ENCODE data around the gene NT5C3A. TPM values are rescaled to one million over a fixed set of nuclear protein-coding genes. Genes with fewer than 3 reads are reported as not detected.

The NT5C3A gene
- total and polyA plus RNA-seq, 2 of the 13 experiments (the other 11 are each of a cell fraction or from before 2014, with no cell fraction given), result 16.9 to 34.0 TPM

DNA sequence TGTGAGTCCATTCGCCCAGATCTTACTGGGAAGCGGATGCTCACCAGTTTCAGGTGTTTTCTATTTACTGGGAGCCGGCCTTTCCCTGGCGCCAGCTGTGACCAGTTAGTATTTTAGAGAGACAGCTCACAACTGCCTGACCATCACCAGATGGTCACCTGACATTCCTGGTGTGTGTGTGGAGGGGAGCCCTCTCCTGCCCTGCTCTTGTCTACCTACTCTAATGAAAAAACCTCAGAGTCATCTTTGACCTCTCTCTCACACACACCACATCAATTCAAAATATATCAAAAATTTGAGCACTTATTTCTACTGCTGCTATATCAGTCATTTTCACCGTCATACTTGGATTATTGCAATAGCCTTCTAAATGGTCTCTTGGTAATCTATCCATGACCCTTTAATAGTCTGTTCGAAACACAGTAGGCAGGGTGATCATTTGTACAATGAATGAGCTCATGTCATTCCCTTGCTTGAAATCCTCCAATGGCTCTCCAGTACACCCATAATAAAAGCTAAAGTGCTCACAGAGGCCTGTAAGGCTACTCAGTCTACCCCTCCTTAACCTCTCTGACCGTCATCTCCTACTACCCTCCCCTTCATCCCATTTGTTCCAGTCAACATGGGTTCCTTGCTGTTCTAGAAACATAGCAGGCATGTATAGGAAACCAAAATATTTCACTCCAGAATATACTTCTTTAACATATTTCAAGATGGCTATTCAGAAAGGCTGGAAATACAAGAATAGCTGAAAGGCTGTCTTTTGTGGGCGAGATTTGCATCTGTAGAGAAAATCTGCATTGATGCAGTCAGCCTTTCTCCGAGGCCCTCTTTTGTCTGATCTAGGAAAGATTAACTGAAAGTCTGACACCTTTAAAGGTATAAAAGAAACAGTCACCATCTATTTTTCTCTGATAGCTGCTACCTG lies 17.5 kb upstream of the NT5C3A start:
- no peaks in the 10 kb centered on the region for H3K36me3 ChIP-seq (replicated peaks in 1 of 2; ENCODE audit: control insufficient read depth in 1 of 2, insufficient read depth in 2 of 2, low read length in 2 of 2)
- no TSS peak for BruUV-seq (replicated peaks)
- ChIA-PET CTCF (ENCODE audit: low intra/inter-chr PET ratio, low total read pairs) (no interaction called here), POLR2A (no interaction called here)
- WGBS (ENCODE audit: low lambda C conversion rate), result 37% methylated on average over 8 of the region's 9 CpGs
- no peak overlapping the region for H3K4me3 ChIP-seq (replicated peaks in 1 of 3; ENCODE audit: insufficient read depth in 1 of 3, low read depth in 2 of 3, low read length in 3 of 3)
- DNase-seq (ENCODE audit: low spot score), result no peak
- no peaks in the 10 kb centered on the region; the same call in 1 of the 2 replicates for H3K4me1 ChIP-seq (ENCODE audit: insufficient read depth, low read length)
- H3K79me2 ChIP-seq (ENCODE audit: insufficient read depth, low read length), result no peaks in the 10 kb centered on the region
- FAIRE-seq, result no peak
- in situ Hi-C loops (cut with HindIII; ENCODE audit: extremely low pct_ligation_motif_present, low pct_unique_long_range_greater_than_20kb), result no loop called here
- no peak overlapping the region for H3K4me2 ChIP-seq (ENCODE audit: low read depth, low read length)
- H3K27ac ChIP-seq (ENCODE audit: extremely low read length, insufficient read depth, low read length), result no peak overlapping the region
- ATAC-seq, result no peak
- no peak overlapping the region for H2AFZ ChIP-seq (ENCODE audit: low read length)
- H3K9me3 ChIP-seq (ENCODE audit: low read length), result no peaks in the 10 kb centered on the region
- intact Hi-C loops (cut with micrococcal nuclease; ENCODE audit: unreplicated experiment), result no loop called here
- H3K9ac ChIP-seq (ENCODE audit: insufficient read depth, low read depth, low read length), result no peak overlapping the region
- H3K27me3 ChIP-seq (ENCODE audit: control insufficient read depth in 1 of 2, insufficient read depth in 2 of 2, low read length in 2 of 2), result peaks cover 0 to 9% of the 10 kb centered on the region in 2 experiments; a peak in 2 of 5 replicates
- no peaks in the 10 kb centered on the region for H4K20me1 ChIP-seq (ENCODE audit: insufficient read depth, low read length)
- TF ChIP-seq SIN3B (IDR thresholded peaks at IDR 0.05; ENCODE audit: low read length) (no peak), SALL1 (CRISPR knock-in tag; IDR thresholded peaks at IDR 0.05) (no peak), NFKB2 (CRISPR knock-in tag; IDR thresholded peaks at IDR 0.05; ENCODE audit: borderline replicate concordance) (no peak), ZNF709 (CRISPR knock-in tag; IDR thresholded peaks at IDR 0.05) (no peak), ZNF703 (CRISPR knock-in tag; IDR thresholded peaks at IDR 0.05; ENCODE audit: borderline replicate concordance) (no peak), HNRNPH1 (optimal IDR thresholded peaks at IDR 0.05; ENCODE audit: low read depth, low read length) (no peak), MAZ (IDR thresholded peaks at IDR 0.05; ENCODE audit: borderline replicate concordance, low read depth, low read length) (no peak), MAZ (CRISPR knock-in tag; IDR thresholded peaks at IDR 0.05; ENCODE audit: low read depth) (no peak), ZNF850 (CRISPR knock-in tag; conservative IDR thresholded peaks at IDR 0.05) (no peak), SOX13 (IDR thresholded peaks at IDR 0.05) (no peak), SOX13 (CRISPR knock-in tag; conservative IDR thresholded peaks at IDR 0.05 in 1 of 2, IDR thresholded peaks at IDR 0.05 in 1 of 2) (no peak), ZNF468 (CRISPR knock-in tag; IDR thresholded peaks at IDR 0.05) (no peak), RORA (CRISPR knock-in tag; IDR thresholded peaks at IDR 0.05) (no peak), TBX3 (IDR thresholded peaks at IDR 0.05; ENCODE audit: borderline replicate concordance) (no peak), ZNF562 (CRISPR knock-in tag; IDR thresholded peaks at IDR 0.05; ENCODE audit: borderline replicate concordance) (no peak)
- TF ChIP-seq, protein P1, sequence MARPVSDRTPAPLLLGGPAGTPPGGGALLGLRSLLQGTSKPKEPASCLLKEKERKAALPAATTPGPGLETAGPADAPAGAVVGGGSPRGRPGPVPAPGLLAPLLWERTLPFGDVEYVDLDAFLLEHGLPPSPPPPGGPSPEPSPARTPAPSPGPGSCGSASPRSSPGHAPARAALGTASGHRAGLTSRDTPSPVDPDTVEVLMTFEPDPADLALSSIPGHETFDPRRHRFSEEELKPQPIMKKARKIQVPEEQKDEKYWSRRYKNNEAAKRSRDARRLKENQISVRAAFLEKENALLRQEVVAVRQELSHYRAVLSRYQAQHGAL (CRISPR knock-in tag; IDR thresholded peaks at IDR 0.05; ENCODE audit: not compliant biosample characterization), result no peak
- TF ChIP-seq, protein P2, sequence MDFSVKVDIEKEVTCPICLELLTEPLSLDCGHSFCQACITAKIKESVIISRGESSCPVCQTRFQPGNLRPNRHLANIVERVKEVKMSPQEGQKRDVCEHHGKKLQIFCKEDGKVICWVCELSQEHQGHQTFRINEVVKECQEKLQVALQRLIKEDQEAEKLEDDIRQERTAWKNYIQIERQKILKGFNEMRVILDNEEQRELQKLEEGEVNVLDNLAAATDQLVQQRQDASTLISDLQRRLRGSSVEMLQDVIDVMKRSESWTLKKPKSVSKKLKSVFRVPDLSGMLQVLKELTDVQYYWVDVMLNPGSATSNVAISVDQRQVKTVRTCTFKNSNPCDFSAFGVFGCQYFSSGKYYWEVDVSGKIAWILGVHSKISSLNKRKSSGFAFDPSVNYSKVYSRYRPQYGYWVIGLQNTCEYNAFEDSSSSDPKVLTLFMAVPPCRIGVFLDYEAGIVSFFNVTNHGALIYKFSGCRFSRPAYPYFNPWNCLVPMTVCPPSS (IDR thresholded peaks at IDR 0.05), result no peak
- TF ChIP-seq, protein P3, sequence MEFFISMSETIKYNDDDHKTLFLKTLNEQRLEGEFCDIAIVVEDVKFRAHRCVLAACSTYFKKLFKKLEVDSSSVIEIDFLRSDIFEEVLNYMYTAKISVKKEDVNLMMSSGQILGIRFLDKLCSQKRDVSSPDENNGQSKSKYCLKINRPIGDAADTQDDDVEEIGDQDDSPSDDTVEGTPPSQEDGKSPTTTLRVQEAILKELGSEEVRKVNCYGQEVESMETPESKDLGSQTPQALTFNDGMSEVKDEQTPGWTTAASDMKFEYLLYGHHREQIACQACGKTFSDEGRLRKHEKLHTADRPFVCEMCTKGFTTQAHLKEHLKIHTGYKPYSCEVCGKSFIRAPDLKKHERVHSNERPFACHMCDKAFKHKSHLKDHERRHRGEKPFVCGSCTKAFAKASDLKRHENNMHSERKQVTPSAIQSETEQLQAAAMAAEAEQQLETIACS (CRISPR knock-in tag; IDR thresholded peaks at IDR 0.05), result no peak
- TF ChIP-seq, protein P4, sequence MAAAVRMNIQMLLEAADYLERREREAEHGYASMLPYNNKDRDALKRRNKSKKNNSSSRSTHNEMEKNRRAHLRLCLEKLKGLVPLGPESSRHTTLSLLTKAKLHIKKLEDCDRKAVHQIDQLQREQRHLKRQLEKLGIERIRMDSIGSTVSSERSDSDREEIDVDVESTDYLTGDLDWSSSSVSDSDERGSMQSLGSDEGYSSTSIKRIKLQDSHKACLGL (CRISPR knock-in tag; IDR thresholded peaks at IDR 0.05), result no peak
- TF ChIP-seq, protein P5, sequence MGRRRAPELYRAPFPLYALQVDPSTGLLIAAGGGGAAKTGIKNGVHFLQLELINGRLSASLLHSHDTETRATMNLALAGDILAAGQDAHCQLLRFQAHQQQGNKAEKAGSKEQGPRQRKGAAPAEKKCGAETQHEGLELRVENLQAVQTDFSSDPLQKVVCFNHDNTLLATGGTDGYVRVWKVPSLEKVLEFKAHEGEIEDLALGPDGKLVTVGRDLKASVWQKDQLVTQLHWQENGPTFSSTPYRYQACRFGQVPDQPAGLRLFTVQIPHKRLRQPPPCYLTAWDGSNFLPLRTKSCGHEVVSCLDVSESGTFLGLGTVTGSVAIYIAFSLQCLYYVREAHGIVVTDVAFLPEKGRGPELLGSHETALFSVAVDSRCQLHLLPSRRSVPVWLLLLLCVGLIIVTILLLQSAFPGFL (CRISPR knock-in tag; IDR thresholded peaks at IDR 0.05), result no peak

Data from HepG2 (cell line).